HepG2 (cell line): Measurements from ENCODE around the gene RHO. TPM values are rescaled to one million over a fixed set of nuclear protein-coding genes. Genes with fewer than 3 reads are reported as not detected.

ENCODE experiments used
- ATAC-seq: fragments of 200-7000 bp; cut with Tn5 transposase; 3 replicates; pipeline ENCODE4 v1.9.1; 2020; ENCODE audit warnings: mild to moderate bottlenecking, moderate library complexity
- BruUV-seq: library from RNA; stranded (reverse); fragments of 400-500 nt; replicated peaks from 2 replicates; lab custom pipeline; 2021; lab: Mats Ljungman, UMichigan
- CTCF ChIA-PET: fragments of 300-600 bp; formaldehyde crosslinking; extraction: SDS; loops from one replicate; lab custom pipeline; 2021; ENCODE audit warnings: low total read pairs, inconsistent platforms, low intra/inter-chr PET ratio; lab: Yijun Ruan, JAX
- POLR2A ChIA-PET: fragments of 350-600 bp; sonication (Branson Sonifier 250); formaldehyde crosslinking; loops from one replicate; lab custom pipeline; 2020; ENCODE audit warnings: antibody characterized with exemption, inconsistent platforms; lab: Yijun Ruan, JAX
- DNase-seq: peaks from one replicate; pipeline ENCODE4 v3.0.0-alpha.2; 2015; ENCODE audit warnings: low spot score
- FAIRE-seq: peaks from 3 replicates; lab custom pipeline; 2011; peaks lifted over from hg19 to GRCh38; lab: Jason Lieb, UNC
- H2AFZ ChIP-seq: one replicate; pipeline ENCODE4 v1.6.1; 2011; ENCODE audit warnings: low read length, inconsistent platforms
- H3K27ac ChIP-seq: fragments of 300-600 bp; 3 replicates; pipeline ENCODE4 v1.8.0; 2011; ENCODE audit warnings: mixed run types, mild to moderate bottlenecking, mixed read lengths, low read length, inconsistent platforms; ENCODE audit not compliant: insufficient read depth; ENCODE audit errors: extremely low read length
- H3K27me3 ChIP-seq, 2 experiments: fragments of 200-600 bp in 1 of 2; 2 replicates in 1 of 2; 3 replicates in 1 of 2; pipeline versions ENCODE4 v1.6.0 to v1.8.0; 2011; ENCODE audit warnings: low read length in 2 of 2, mild to moderate bottlenecking in 2 of 2, moderate library complexity in 2 of 2, inconsistent platforms in 1 of 2; ENCODE audit not compliant: insufficient read depth in 2 of 2, control insufficient read depth in 1 of 2
- H3K36me3 ChIP-seq, 2 experiments: fragments of 200-600 bp in 1 of 2; replicated peaks in 1 of 2; 2 replicates in 1 of 2; 3 replicates in 1 of 2; pipeline versions ENCODE4 v1.5.1 to v1.8.0; 2011; ENCODE audit warnings: low read length in 2 of 2, inconsistent platforms in 1 of 2; ENCODE audit not compliant: insufficient read depth in 2 of 2, control insufficient read depth in 1 of 2
- H3K4me1 ChIP-seq: 2 replicates; pipeline ENCODE4 v1.5.1; 2012; ENCODE audit warnings: low read length, inconsistent platforms; ENCODE audit not compliant: insufficient read depth
- H3K4me2 ChIP-seq: 2 replicates; pipeline ENCODE4 v1.6.0; 2011; ENCODE audit warnings: low read depth, low read length, inconsistent platforms
- H3K4me3 ChIP-seq, 3 experiments: fragments of 200-600 bp in 1 of 3; sonication (generic), shearing (Covaris generic) in 1 of 3; replicated peaks in 1 of 3; 2 replicates each; pipeline ENCODE4 v1.5.1; 2011 to 2016; ENCODE audit warnings: low read length in 3 of 3, inconsistent platforms in 2 of 3, low read depth in 2 of 3, mild to moderate bottlenecking in 2 of 3, control low read depth in 1 of 3, mixed read lengths in 1 of 3; ENCODE audit not compliant: insufficient read depth in 1 of 3
- H3K79me2 ChIP-seq: one replicate; pipeline ENCODE4 v1.6.1; 2011; ENCODE audit warnings: low read length, inconsistent platforms; ENCODE audit not compliant: insufficient read depth
- H3K9ac ChIP-seq: 2 replicates; pipeline ENCODE4 v1.6.0; 2011; ENCODE audit warnings: mild to moderate bottlenecking, low read depth, low read length, inconsistent platforms; ENCODE audit not compliant: insufficient read depth
- H3K9me3 ChIP-seq: 2 replicates; pipeline ENCODE4 v1.5.1; 2012; ENCODE audit warnings: mild to moderate bottlenecking, low read length
- H4K20me1 ChIP-seq: 2 replicates; pipeline ENCODE4 v1.6.0; 2011; ENCODE audit warnings: inconsistent platforms, mild to moderate bottlenecking, low read length, moderate library complexity; ENCODE audit not compliant: insufficient read depth
- BCLAF1 ChIP-seq: fragments of 450-650 bp; IDR thresholded peaks from 2 replicates; pipeline ENCODE4 v1.6.1; 2017; ENCODE audit warnings: mild to moderate bottlenecking
- FOXO1 ChIP-seq: sonication (generic); formaldehyde crosslinking; IDR thresholded peaks from 2 replicates; pipeline ENCODE4 v1.4.0; 2020; ENCODE audit warnings: missing genetic modification reagents
- GZF1 ChIP-seq: sonication (generic); formaldehyde crosslinking; IDR thresholded peaks from 2 replicates; pipeline ENCODE4 v1.5.1; 2020; ENCODE audit warnings: mild to moderate bottlenecking, missing genetic modification reagents
- HOXA7 ChIP-seq: sonication (generic); formaldehyde crosslinking; IDR thresholded peaks from 2 replicates; pipeline ENCODE4 v1.8.1; 2022; ENCODE audit warnings: mild to moderate bottlenecking, missing genetic modification reagents, moderate library complexity
- MNT ChIP-seq: fragments of 450-650 bp; IDR thresholded peaks from 2 replicates; pipeline ENCODE4 v1.6.1; 2016
- NAIF1 ChIP-seq: sonication (generic); formaldehyde crosslinking; IDR thresholded peaks from 2 replicates; pipeline ENCODE4 v1.5.0; 2020; ENCODE audit warnings: mild to moderate bottlenecking, missing genetic modification reagents, borderline replicate concordance
- NR2F1 ChIP-seq, 2 experiments: fragments of 450-650 bp in 1 of 2; formaldehyde crosslinking in 1 of 2; IDR thresholded peaks; 2 replicates each; pipeline versions ENCODE4 v1.5.0 to v1.6.1; 2016 to 2020; ENCODE audit warnings: mild to moderate bottlenecking in 1 of 2, missing compliant biosample characterization in 1 of 2, missing genetic modification reagents in 1 of 2, moderate library complexity in 1 of 2
- TCF7L2 ChIP-seq: IDR thresholded peaks from 2 replicates; pipeline ENCODE4 v1.6.1; 2011; ENCODE audit warnings: mild to moderate bottlenecking, low read depth, low read length, moderate library complexity
- ZFYVE20 ChIP-seq: sonication (generic); formaldehyde crosslinking; IDR thresholded peaks from 2 replicates; pipeline ENCODE4 v1.8.0; 2023; ENCODE audit warnings: low read depth, mild to moderate bottlenecking, moderate library complexity, missing genetic modification reagents, borderline replicate concordance
- ZKSCAN8 ChIP-seq: IDR thresholded peaks from 2 replicates; pipeline ENCODE4 v1.6.1; 2016; ENCODE audit warnings: borderline replicate concordance, missing genetic modification reagents, missing compliant biosample characterization
- ZNF367 ChIP-seq: sonication (generic); formaldehyde crosslinking; IDR thresholded peaks from 2 replicates; pipeline ENCODE4 v1.4.0; 2020; ENCODE audit warnings: missing genetic modification reagents, borderline replicate concordance
- ZNF383 ChIP-seq: sonication (generic); formaldehyde crosslinking; IDR thresholded peaks from 2 replicates; pipeline ENCODE4 v1.4.0; 2020; ENCODE audit warnings: missing genetic modification reagents, mild to moderate bottlenecking, borderline replicate concordance
- ZNF569 ChIP-seq: sonication (generic); formaldehyde crosslinking; IDR thresholded peaks from 2 replicates; pipeline ENCODE4 v1.5.0; 2020; ENCODE audit warnings: mild to moderate bottlenecking, missing genetic modification reagents, moderate library complexity, borderline replicate concordance
- WGBS: methylation state at CpG from one replicate; pipeline ENCODE4 v1.1.6; 2017; ENCODE audit warnings: low lambda C conversion rate; 5-methylcytosine and 5-hydroxymethylcytosine counted together
- in situ Hi-C: cut with HindIII; loops from 2 replicates; pipeline ENCODE4 v1.10.0; 2017; ENCODE audit warnings: low pct_unique_long_range_greater_than_20kb; ENCODE audit not compliant: extremely low pct_ligation_motif_present
- intact Hi-C: fragments of 100-400 bp; cut with micrococcal nuclease; formaldehyde crosslinking; loops from one replicate; pipeline ENCODE4 v1.10.0; 2022; ENCODE audit not compliant: unreplicated experiment
- polyA plus RNA-seq, 8 experiments: library from polyadenylated mRNA; depleted of rRNA in 3 of 8; stranded (reverse) in 7 of 8; unstranded in 1 of 8; fragments of >200 nt; fragmentation: Illumina TruSeq in 4 of 8; extraction: Trizol in 4 of 8; gene quantifications; 2 replicates each; pipeline versions ENCODE4 v1.2.1 to v1.2.3, GENCODE V29; 2011 to 2016; ENCODE audit warnings: low read depth in 4 of 8, missing spikeins in 1 of 8, mixed read lengths in 1 of 8; ENCODE audit not compliant: insufficient read depth in 1 of 8
- total RNA-seq, 5 experiments: library from RNA; depleted of rRNA; stranded (reverse); fragments of >200 nt; fragmentation: Illumina TruSeq; extraction: Trizol; gene quantifications; 2 replicates each; pipeline ENCODE4 v1.2.3, GENCODE V29; 2016; ENCODE audit warnings: low read depth in 1 of 5
- TF ChIP-seq, protein P1 (sequence below): sonication (generic); formaldehyde crosslinking; IDR thresholded peaks from 2 replicates; pipeline ENCODE4 v1.8.1; 2023; ENCODE audit warnings: mild to moderate bottlenecking, missing genetic modification reagents
- TF ChIP-seq, protein P2 (sequence below): sonication (generic); formaldehyde crosslinking; IDR thresholded peaks from 2 replicates; pipeline ENCODE4 v1.4.0; 2020; ENCODE audit warnings: missing genetic modification reagents, mild to moderate bottlenecking, borderline replicate concordance

The RHO gene
- total and polyA plus RNA-seq, 2 of the 13 experiments (the other 11 are each of a cell fraction or from before 2014, with no cell fraction given), result not detected

DNA sequence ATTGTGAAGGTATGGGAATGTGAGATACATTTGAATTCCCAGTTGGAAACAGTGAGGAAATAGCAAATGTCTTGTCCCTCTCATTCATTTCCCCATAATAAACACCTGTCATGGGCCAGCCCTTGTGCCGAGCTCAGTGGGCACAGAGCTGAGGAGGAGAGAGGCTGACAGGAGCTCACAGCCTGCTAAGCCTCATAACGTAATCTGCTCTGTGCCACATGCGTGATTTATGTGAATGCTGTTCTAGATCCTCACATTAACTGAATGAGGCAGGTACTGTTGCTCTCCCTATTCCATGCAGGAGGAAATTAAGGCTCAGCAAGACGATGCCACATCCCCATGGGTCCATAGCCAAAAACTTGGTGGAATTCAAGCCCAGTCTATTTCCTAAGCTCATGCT, 35.2 kb upstream of the RHO start:
- H3K4me2 ChIP-seq, result no peak overlapping the region
- intact Hi-C loops (loop anchor here (10.0 kb wide), 1 partner anchor 62 kb away; no protein-coding TSS in a partner anchor), in situ Hi-C loops (loop anchor here (5.0 kb wide), 2 partner anchors 59 to 344 kb away; no protein-coding TSS in a partner anchor)
- H3K9ac ChIP-seq, result no peak overlapping the region
- DNase-seq (no peak), ATAC-seq (no peak), FAIRE-seq (no peak)
- no peaks in the 10 kb centered on the region for H4K20me1 ChIP-seq
- H3K4me1 ChIP-seq, result peaks cover 59% of the 10 kb centered on the region
- no peaks in the 10 kb centered on the region for H3K27me3 ChIP-seq
- H3K79me2 ChIP-seq, result no peaks in the 10 kb centered on the region
- H2AFZ ChIP-seq, result no peak overlapping the region
- BruUV-seq, result no TSS peak
- H3K9me3 ChIP-seq, result no peaks in the 10 kb centered on the region
- H3K27ac ChIP-seq, result no peak overlapping the region
- ChIA-PET CTCF (no interaction called here), POLR2A (interaction anchor here (0.6 to 4.5 kb wide), 3 partner anchors 103 to 195 kb away, joined by 3 to 18 read pairs (median 5); no protein-coding TSS in a partner anchor)
- WGBS, result 73% methylated on average over 2 of the region's 4 CpGs
- no peak overlapping the region for H3K4me3 ChIP-seq
- H3K36me3 ChIP-seq, result no peaks in the 10 kb centered on the region; a peak in 2 of 5 replicates
- TF ChIP-seq NAIF1 (CRISPR knock-in tag), result no peak
- TF ChIP-seq BCLAF1, result no peak
- TF ChIP-seq, protein P1, sequence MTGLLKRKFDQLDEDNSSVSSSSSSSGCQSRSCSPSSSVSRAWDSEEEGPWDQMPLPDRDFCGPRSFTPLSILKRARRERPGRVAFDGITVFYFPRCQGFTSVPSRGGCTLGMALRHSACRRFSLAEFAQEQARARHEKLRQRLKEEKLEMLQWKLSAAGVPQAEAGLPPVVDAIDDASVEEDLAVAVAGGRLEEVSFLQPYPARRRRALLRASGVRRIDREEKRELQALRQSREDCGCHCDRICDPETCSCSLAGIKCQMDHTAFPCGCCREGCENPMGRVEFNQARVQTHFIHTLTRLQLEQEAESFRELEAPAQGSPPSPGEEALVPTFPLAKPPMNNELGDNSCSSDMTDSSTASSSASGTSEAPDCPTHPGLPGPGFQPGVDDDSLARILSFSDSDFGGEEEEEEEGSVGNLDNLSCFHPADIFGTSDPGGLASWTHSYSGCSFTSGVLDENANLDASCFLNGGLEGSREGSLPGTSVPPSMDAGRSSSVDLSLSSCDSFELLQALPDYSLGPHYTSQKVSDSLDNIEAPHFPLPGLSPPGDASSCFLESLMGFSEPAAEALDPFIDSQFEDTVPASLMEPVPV (CRISPR knock-in tag), result no peak
- no peak for TF ChIP-seq ZNF367 (CRISPR knock-in tag)
- no peak for TF ChIP-seq TCF7L2
- TF ChIP-seq GZF1, result no peak
- TF ChIP-seq ZNF569 (CRISPR knock-in tag), result no peak
- no peak for TF ChIP-seq HOXA7 (CRISPR knock-in tag)
- no peak for TF ChIP-seq ZNF383
- no peak for TF ChIP-seq NR2F1 (CRISPR knock-in tag; IDR thresholded peaks at IDR 0.05)
- no peak for TF ChIP-seq MNT
- no peak for TF ChIP-seq ZFYVE20 (CRISPR knock-in tag)
- TF ChIP-seq ZKSCAN8 (CRISPR knock-in tag), result no peak
- TF ChIP-seq, protein P2, sequence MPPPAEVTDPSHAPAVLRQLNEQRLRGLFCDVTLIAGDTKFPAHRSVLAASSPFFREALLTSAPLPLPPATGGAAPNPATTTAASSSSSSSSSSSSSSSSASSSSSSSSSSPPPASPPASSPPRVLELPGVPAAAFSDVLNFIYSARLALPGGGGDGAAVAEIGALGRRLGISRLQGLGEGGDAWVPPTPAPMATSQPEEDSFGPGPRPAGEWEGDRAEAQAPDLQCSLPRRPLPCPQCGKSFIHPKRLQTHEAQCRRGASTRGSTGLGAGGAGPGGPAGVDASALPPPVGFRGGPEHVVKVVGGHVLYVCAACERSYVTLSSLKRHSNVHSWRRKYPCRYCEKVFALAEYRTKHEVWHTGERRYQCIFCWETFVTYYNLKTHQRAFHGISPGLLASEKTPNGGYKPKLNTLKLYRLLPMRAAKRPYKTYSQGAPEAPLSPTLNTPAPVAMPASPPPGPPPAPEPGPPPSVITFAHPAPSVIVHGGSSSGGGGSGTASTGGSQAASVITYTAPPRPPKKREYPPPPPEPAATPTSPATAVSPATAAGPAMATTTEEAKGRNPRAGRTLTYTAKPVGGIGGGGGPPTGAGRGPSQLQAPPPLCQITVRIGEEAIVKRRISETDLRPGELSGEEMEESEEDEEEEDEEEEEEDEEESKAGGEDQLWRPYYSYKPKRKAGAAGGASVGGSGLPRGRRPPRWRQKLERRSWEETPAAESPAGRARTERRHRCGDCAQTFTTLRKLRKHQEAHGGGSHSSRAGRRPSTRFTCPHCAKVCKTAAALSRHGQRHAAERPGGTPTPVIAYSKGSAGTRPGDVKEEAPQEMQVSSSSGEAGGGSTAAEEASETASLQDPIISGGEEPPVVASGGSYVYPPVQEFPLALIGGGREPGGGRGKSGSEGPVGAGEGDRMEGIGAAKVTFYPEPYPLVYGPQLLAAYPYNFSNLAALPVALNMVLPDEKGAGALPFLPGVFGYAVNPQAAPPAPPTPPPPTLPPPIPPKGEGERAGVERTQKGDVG, result no peak
- TF ChIP-seq FOXO1 (CRISPR knock-in tag), result no peak
